Endothelial cell of umbilical vein (primary cell): ENCODE data around the gene PRKAG1. TPM values are rescaled to one million over a fixed set of nuclear protein-coding genes. Genes with fewer than 3 reads are reported as not detected.

ENCODE experiments used
- BruUV-seq: library from RNA; stranded (reverse); fragments of 400-500 nt; replicated peaks from 2 replicates; lab custom pipeline; 2021; lab: Mats Ljungman, UMichigan
- CTCF ChIA-PET: fragments of 300-600, 350-600 bp; sonication (Branson Sonifier 250); formaldehyde crosslinking; loops from one replicate; lab custom pipeline; 2021; ENCODE audit warnings: antibody characterized with exemption, inconsistent platforms; lab: Charles Lee
- POLR2A ChIA-PET: fragments of 300-600, 350-600 bp; sonication (Branson Sonifier 250); formaldehyde crosslinking; loops from one replicate; lab custom pipeline; 2021; ENCODE audit warnings: antibody characterized with exemption, inconsistent platforms; lab: Charles Lee
- DNase-seq: peaks from one replicate; pipeline ENCODE4 v3.0.0-alpha.2; 2011; ENCODE audit warnings: low read depth, low spot score
- FAIRE-seq: peaks from 2 replicates; lab custom pipeline; 2011; peaks lifted over from hg19 to GRCh38; lab: Jason Lieb, UNC
- H2AFZ ChIP-seq: 2 replicates; pipeline ENCODE4 v1.6.0; 2012; ENCODE audit warnings: low read depth, low read length, control low read depth, inconsistent platforms
- H3K27ac ChIP-seq: 2 replicates; pipeline ENCODE4 v1.5.1; 2011; ENCODE audit warnings: low read depth, mild to moderate bottlenecking, control low read depth, low read length, moderate library complexity; ENCODE audit not compliant: insufficient read depth
- H3K27me3 ChIP-seq, 2 experiments: 2 replicates each; pipeline versions ENCODE4 v1.6.0 to v1.6.1; 2011; ENCODE audit warnings: low read length in 2 of 2, mixed read lengths in 1 of 2; ENCODE audit not compliant: control insufficient read depth in 2 of 2, insufficient read depth in 2 of 2
- H3K36me3 ChIP-seq, 2 experiments: 2 replicates in 1 of 2; 3 replicates in 1 of 2; pipeline ENCODE4 v1.5.1; 2011; ENCODE audit warnings: low read length in 2 of 2, mild to moderate bottlenecking in 1 of 2, moderate library complexity in 1 of 2; ENCODE audit not compliant: control insufficient read depth in 2 of 2, insufficient read depth in 2 of 2; ENCODE audit errors: extremely low read depth in 1 of 2
- H3K4me1 ChIP-seq: 3 replicates; pipeline ENCODE4 v1.5.1; 2011; ENCODE audit warnings: mild to moderate bottlenecking, low read length; ENCODE audit not compliant: control insufficient read depth, insufficient read depth; ENCODE audit errors: extremely low read depth
- H3K4me2 ChIP-seq: 2 replicates; pipeline ENCODE4 v1.6.1; 2011; ENCODE audit warnings: low read length, control low read depth, mixed read lengths; ENCODE audit not compliant: insufficient read depth
- H3K4me3 ChIP-seq, 3 experiments: fragments of 200-600 bp in 1 of 3; sonication (generic), shearing (Covaris generic) in 1 of 3; replicated peaks in 1 of 3; 2 replicates each; pipeline ENCODE4 v1.5.1; 2011 to 2016; ENCODE audit warnings: control low read depth in 3 of 3, low read length in 3 of 3, mild to moderate bottlenecking in 2 of 3, inconsistent platforms in 1 of 3, low read depth in 1 of 3, moderate library complexity in 1 of 3; ENCODE audit not compliant: insufficient read depth in 1 of 3
- H3K79me2 ChIP-seq: 2 replicates; pipeline ENCODE4 v1.6.0; 2012; ENCODE audit warnings: low read length, inconsistent platforms; ENCODE audit not compliant: control insufficient read depth, insufficient read depth
- H3K9ac ChIP-seq: replicated peaks from 2 replicates; pipeline ENCODE3; 2011; ENCODE audit warnings: low read length, control low read depth; ENCODE audit not compliant: insufficient read depth; ENCODE audit errors: extremely low read depth
- H3K9me1 ChIP-seq: replicated peaks from 3 replicates; pipeline ENCODE4 v1.6.0; 2011; ENCODE audit warnings: mild to moderate bottlenecking, low read length; ENCODE audit not compliant: control insufficient read depth, insufficient read depth; ENCODE audit errors: extremely low read depth
- H3K9me3 ChIP-seq: replicated peaks from 2 replicates; pipeline ENCODE4 v1.5.1; 2012; ENCODE audit warnings: low read length, inconsistent platforms; ENCODE audit not compliant: control insufficient read depth, insufficient read depth
- H4K20me1 ChIP-seq: replicated peaks from 2 replicates; pipeline ENCODE3; 2011; ENCODE audit warnings: mild to moderate bottlenecking, low read length; ENCODE audit not compliant: control insufficient read depth, insufficient read depth; ENCODE audit errors: extremely low read depth
- EZH2 ChIP-seq: IDR thresholded peaks from 2 replicates; pipeline ENCODE4 v1.6.1; 2012; ENCODE audit warnings: borderline replicate concordance, low read depth, mild to moderate bottlenecking, moderate library complexity, low read length, inconsistent platforms; ENCODE audit not compliant: severe bottlenecking
- FOS ChIP-seq: IDR thresholded peaks from 2 replicates; pipeline ENCODE4 v1.6.1; 2011; ENCODE audit warnings: mild to moderate bottlenecking, low read length, moderate library complexity, borderline replicate concordance; ENCODE audit not compliant: insufficient read depth
- GATA2 ChIP-seq: IDR thresholded peaks from 2 replicates; pipeline ENCODE4 v1.7.0; 2011; ENCODE audit warnings: low read depth, mild to moderate bottlenecking, moderate library complexity, mixed read lengths, low read length; ENCODE audit not compliant: insufficient read length, insufficient read depth
- JUN ChIP-seq: IDR thresholded peaks from 2 replicates; pipeline ENCODE4 v1.6.1; 2011; ENCODE audit warnings: borderline replicate concordance, low read depth; ENCODE audit not compliant: insufficient read length, insufficient read depth
- MYC ChIP-seq: IDR thresholded peaks from one replicate; pipeline ENCODE4 v1.6.1; 2011; ENCODE audit warnings: mild to moderate bottlenecking, low read depth, low read length
- POLR2A ChIP-seq: IDR thresholded peaks from 2 replicates; pipeline ENCODE4 v1.6.1; 2012; ENCODE audit warnings: low read depth, mild to moderate bottlenecking, control low read depth, low read length
- POLR2AphosphoS5 ChIP-seq: IDR thresholded peaks from 2 replicates; pipeline ENCODE4 v1.6.1; 2012; ENCODE audit warnings: low read depth, mild to moderate bottlenecking, control low read depth, low read length, moderate library complexity; ENCODE audit not compliant: insufficient read depth
- dilution Hi-C: fragments of 300-500 bp; cut with MboI; formaldehyde crosslinking; loops from one replicate; pipeline ENCODE4 v1.15.0; 2019; ENCODE audit warnings: low sequenced_read_pairs; ENCODE audit not compliant: extremely low pct_ligation_motif_present
- intact Hi-C: fragments of 100-400 bp; cut with micrococcal nuclease; formaldehyde crosslinking; loops from one replicate; pipeline ENCODE4 v1.10.0; 2022
- polyA plus RNA-seq, 4 experiments: library from polyadenylated mRNA; depleted of rRNA in 3 of 4; stranded (reverse) in 3 of 4; unstranded in 1 of 4; fragments of >200 nt; gene quantifications; 2 replicates each; pipeline versions ENCODE4 v1.2.1 to v1.2.3, GENCODE V29; 2011 to 2012; ENCODE audit warnings: missing spikeins in 1 of 4
- total RNA-seq: library from RNA; stranded (reverse); gene quantifications from 2 replicates; pipeline ENCODE4 v1.2.3, GENCODE V29; 2021
- TF ChIP-seq, protein P1 (sequence below): IDR thresholded peaks from 2 replicates; pipeline ENCODE4 v1.6.1; 2011; ENCODE audit not compliant: insufficient read depth, insufficient read length
- TF ChIP-seq, protein P2 (sequence below), 2 donors: IDR thresholded peaks; 1 replicate in 1 of 2; 2 replicates in 1 of 2; pipeline ENCODE4 v1.5.1; 2011; ENCODE audit warnings: low read length in 2 of 2, mild to moderate bottlenecking in 2 of 2, moderate library complexity in 2 of 2, control low read depth in 1 of 2, inconsistent platforms in 1 of 2, low read depth in 1 of 2; ENCODE audit not compliant: insufficient read depth in 1 of 2; ENCODE audit errors: extremely low read depth in 1 of 2

The PRKAG1 gene
- total and polyA plus RNA-seq, 2 donors (not counting 3 experiments of a cell fraction or from before 2014, with no cell fraction given) = 52.1 to 54.9 TPM

DNA sequence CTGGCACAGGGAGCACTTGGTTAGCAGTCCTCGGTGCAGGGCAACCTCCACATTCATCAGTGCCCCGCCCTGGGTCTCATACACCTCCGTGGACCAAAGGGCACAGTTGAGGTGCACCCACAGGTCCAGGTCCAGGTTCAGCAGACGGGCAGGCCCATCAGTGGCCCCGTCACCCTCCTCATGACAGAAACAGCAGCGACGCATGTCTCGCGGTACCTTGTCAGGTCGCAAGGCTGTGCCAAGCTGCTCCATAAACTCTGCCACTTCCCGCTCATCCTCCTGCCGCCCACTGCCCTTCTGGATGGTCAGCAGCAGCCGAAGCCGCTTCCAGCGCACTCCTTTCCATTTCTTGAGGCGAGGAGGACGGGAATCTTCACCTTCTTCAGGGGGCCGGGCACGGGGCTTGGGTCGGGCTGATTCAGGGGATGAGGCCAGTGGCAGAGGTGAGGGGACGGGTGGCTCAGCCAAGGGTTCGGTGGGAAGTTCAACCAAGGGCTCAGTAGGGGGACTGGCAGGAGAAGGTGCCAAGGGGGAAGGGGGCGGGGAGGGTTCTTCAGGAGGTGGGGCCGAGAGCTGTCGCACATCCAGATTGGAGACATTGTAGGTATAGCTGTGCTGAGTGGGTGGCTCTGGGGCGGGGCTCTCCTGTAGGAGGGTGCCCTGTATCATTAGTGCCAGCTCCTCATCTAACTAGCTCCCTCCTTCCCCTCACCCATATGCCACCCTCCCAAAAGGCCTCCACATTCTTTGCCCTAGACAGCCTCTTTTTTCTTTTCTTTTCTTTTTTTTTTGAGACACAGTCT is 8.3 kb upstream of the PRKAG1 start:
- TF ChIP-seq EZH2 (no peak), GATA2 (no peak), POLR2AphosphoS5 (no peak), POLR2A (no peak), MYC (no peak), JUN (no peak), FOS (no peak)
- TF ChIP-seq, protein P1, sequence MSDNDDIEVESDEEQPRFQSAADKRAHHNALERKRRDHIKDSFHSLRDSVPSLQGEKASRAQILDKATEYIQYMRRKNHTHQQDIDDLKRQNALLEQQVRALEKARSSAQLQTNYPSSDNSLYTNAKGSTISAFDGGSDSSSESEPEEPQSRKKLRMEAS = no peak
- TF ChIP-seq, protein P2, sequence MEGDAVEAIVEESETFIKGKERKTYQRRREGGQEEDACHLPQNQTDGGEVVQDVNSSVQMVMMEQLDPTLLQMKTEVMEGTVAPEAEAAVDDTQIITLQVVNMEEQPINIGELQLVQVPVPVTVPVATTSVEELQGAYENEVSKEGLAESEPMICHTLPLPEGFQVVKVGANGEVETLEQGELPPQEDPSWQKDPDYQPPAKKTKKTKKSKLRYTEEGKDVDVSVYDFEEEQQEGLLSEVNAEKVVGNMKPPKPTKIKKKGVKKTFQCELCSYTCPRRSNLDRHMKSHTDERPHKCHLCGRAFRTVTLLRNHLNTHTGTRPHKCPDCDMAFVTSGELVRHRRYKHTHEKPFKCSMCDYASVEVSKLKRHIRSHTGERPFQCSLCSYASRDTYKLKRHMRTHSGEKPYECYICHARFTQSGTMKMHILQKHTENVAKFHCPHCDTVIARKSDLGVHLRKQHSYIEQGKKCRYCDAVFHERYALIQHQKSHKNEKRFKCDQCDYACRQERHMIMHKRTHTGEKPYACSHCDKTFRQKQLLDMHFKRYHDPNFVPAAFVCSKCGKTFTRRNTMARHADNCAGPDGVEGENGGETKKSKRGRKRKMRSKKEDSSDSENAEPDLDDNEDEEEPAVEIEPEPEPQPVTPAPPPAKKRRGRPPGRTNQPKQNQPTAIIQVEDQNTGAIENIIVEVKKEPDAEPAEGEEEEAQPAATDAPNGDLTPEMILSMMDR (IDR thresholded peaks at IDR 0.05; ENCODE audit: extremely low read depth in 1 of 2, insufficient read depth in 1 of 2, low read depth in 1 of 2, low read length in 2 of 2) = no peak
- ChIA-PET CTCF (interaction anchor here (1.5 kb wide), 1 partner anchor 17 kb away, joined by 7 read pairs; no protein-coding TSS in a partner anchor), POLR2A (interaction anchor here (0.9 kb wide), 1 partner anchor 13 kb away, joined by 3 read pairs; no protein-coding TSS in a partner anchor)
- no peaks in the 10 kb centered on the region for H4K20me1 ChIP-seq
- H3K27me3 ChIP-seq = no peaks in the 10 kb centered on the region
- intact Hi-C loops (no loop called here), dilution Hi-C loops (no loop called here)
- no peaks in the 10 kb centered on the region for H3K79me2 ChIP-seq
- H3K9me1 ChIP-seq = no peaks in the 10 kb centered on the region
- H3K4me2 ChIP-seq = no peak overlapping the region
- FAIRE-seq (no peak), DNase-seq (no peak)
- no peak overlapping the region for H3K4me3 ChIP-seq
- no peak overlapping the region for H2AFZ ChIP-seq
- H3K9me3 ChIP-seq = no peaks in the 10 kb centered on the region
- no peaks in the 10 kb centered on the region for H3K4me1 ChIP-seq
- H3K36me3 ChIP-seq = peaks cover 35 to 69% of the 10 kb centered on the region in 2 experiments
- H3K27ac ChIP-seq = no peak overlapping the region
- H3K9ac ChIP-seq = no peak overlapping the region
- TSS peak; percentile 8 for BruUV-seq
